ENCODE results near the gene DGUOK. TPM values are rescaled to one million over a fixed set of nuclear protein-coding genes. Genes with fewer than 3 reads are reported as not detected.
"Not testable (repeated sequence)": the region's sequence is repeated elsewhere in the genome, so short reads cannot be mapped to it uniquely, and the experiment has no call there.

DGUOK gene
- polyA plus RNA-seq, 4 donors = 62.1 to 73.4 (median 65.1) TPM

GRCh38 chr2:73919596-73920228 is 7.0 kb upstream of the DGUOK start:
- no peak for DNase-seq (ENCODE audit: low read depth in 4 of 4, low spot score in 2 of 4)

DNA sequence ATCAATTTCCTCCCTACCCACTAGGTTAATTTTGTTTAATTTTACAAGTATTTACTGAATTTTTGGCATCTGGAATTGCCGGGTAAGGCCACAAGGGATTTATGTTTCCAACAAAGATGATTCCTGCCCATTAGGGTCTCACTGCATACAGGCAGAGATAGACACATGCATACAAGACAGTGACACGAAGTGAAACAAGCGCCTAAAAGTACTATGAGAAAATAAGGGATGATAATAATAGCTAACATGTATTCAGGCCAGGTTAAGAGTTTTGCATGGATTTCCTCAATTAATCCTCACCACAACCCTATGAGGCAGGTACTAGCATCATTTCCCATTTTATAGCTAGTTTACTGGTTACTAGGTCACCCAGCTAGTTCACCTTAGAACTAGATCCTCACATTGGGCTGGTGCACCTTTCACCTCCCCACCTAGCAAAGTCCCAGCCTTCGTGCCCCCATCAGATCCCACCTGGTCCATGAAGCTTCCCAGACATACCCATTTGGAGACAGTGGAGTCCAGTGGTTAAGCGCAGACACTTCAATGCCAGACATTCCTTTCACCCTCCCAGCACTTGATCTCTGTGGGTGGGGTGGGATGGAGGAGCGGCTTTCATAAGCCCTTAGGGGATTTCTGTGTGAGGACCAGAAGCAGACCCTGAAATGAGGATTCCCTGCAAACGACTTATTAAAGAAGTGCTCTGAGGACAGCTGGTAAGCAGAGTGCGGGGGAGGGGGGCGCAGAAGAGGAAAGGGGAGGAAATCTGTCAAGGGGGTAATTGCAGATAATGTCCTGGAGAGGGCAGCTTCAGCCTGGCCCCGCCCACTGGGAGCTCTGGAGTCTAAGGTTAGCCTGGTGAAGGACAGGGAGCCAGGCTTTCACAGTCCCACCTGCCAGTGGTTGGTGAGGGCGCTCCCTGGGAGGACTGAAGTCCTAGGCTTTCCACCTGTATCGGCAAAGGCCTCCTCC is 5.8 kb upstream of the DGUOK start:
- DNase-seq (ENCODE audit: low read depth in 4 of 4, low spot score in 2 of 4) = no peak

DNA sequence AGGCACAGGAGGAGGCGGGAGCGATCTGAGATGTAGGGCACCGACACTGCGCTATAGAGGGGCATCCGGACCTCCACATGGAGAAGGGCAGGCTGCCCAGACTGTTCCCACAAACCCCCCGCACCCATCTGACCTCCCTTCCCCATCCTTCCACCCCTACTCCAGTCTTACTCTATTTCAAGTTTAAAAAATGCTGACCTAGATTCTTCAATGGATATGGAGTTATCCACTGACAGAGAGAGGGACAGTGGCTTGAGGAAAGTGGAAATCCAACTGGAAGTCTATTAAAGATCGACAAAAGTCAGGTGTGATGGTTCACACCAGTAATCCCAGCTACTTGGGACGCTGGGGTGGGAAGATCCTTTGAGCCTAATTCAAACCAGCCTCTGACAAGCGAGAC is 5.1 kb upstream of the DGUOK start:
- no peak for DNase-seq (ENCODE audit: low read depth in 4 of 4, low spot score in 2 of 4)

DNA sequence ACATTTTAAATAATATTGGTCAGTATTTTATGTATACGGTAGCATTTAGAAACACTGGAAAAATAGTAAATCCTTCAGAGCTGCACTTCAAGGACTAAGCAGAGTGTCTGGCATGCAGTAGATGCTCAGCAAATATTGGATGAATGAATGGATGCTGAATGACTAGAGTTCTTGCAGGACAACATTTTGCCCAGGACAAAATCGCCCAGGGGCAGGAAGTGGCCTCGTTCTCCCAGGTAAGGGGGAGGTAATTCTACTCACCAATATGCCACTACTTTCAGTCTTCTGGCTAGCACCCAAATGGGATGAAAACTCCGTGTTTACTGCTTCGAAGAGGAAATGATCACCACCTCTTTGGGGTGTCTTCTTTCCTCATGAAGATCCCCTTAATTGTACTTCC is 4.0 kb upstream of the DGUOK start:
- DNase-seq (ENCODE audit: low read depth in 4 of 4, low spot score in 2 of 4) = no peak

DNA sequence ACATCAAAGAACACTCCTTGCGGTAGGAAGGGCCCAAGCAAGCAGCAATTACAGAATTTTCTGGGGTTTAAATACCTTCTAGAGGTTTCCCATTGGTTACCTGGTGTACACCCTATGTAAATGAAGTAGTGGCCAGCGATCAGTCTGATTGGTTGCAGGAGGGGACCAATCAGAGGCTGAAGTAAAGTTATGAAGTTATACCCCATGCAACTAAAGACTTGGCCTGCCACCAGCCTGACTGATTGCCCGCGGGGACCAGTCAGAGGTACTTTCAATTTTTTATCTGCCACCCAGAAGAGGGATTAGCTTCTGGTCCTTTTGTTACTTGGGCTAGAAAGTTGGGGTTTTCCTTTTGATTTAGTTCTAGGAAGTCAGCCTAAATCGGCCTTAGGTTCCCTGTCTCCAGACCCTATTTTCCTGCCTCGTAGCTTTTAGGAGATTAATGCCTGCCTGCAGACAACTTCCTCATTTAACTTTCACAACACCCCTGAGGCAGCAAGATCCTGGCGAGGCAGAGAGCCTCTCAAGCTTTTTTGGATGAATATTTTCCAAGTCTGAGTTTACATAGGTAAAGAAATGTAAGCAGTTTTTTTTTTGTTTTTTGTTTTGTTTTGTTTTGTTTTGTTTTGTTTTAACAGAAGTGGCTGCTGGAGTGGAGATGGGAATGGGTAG is 1.5 kb upstream of the DGUOK start:
- no peak for DNase-seq (ENCODE audit: low read depth in 4 of 4, low spot score in 2 of 4)

DNA sequence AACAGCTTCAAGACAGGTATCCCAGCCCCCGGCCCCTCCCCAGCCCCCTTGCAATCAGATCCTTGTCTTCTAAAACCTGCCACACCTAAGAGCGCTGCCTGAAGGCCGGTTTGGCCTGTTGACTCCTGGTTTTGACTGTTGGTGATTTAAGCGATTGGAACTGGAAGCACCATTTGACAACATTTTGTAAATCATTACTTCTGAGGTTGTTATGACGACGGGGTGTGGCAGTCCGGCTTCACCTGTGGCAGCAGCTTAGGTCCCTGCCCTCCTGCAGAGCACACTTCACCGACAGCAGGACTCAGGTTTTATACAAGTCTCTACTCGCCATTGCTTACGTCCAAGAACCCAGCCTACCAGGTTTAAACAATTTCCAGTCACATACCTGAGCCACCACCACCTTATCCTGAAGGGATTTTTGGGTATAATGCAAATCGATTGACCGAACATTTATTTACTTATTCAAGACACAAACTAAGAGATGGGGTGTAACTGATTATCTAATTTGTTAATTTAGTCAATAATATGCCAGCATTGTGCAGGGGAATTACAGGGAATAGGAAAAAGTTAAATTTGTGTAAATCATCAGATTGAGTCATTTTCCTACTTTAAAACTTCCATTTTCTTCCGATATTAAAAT is 707 bp upstream of the DGUOK start:
- no peak for DNase-seq (ENCODE audit: low read depth in 4 of 4, low spot score in 2 of 4)

DNA sequence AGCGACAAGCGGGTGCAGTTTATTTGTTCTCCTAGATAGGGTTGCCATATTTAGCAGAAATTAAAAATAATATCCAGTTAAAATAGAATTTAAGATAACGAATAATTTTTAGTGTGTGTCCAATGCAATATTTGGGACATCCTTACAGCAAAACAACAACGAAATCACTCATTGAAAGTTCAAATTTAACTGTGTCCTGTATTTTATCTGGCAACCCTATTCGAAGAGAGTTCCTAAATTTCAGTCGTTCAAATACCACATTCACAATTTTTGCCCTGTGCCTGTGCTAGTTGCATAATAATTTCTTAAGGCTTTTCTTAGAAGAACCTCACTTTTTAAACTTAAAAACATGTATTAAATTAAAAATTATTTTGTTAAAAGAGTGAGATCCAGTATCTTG is 664 bp downstream of the DGUOK start:
- DNase-seq (ENCODE audit: low read depth in 4 of 4, low spot score in 2 of 4) = peak in 1 of 4 donors; percentile 12

DNA sequence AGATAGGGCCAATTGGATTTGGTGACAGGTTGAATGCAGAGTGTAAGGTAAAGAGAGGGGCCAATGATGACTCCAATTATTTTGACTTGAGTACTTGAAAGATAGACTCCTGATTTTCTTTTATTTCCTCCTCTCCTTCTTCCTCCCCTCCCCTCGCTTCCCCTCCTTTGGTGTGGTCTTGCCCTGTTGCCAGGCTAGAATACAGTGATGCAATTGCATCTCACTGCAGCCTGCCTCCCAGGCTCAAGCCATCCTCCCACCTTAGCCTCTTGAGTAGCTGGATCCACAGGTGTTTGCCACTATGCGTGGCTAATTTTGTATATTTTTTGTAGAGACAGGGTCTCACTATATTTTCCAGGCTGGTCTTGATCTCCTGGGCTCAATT is 2.3 kb downstream of the DGUOK start:
- no peak for DNase-seq (ENCODE audit: low read depth in 4 of 4, low spot score in 2 of 4)

- no peak for DNase-seq (ENCODE audit: low read depth in 4 of 4, low spot score in 2 of 4)
These were observed 3.7 kb downstream of the DGUOK start for GRCh38 chr2:73930386-73930785.

DNA sequence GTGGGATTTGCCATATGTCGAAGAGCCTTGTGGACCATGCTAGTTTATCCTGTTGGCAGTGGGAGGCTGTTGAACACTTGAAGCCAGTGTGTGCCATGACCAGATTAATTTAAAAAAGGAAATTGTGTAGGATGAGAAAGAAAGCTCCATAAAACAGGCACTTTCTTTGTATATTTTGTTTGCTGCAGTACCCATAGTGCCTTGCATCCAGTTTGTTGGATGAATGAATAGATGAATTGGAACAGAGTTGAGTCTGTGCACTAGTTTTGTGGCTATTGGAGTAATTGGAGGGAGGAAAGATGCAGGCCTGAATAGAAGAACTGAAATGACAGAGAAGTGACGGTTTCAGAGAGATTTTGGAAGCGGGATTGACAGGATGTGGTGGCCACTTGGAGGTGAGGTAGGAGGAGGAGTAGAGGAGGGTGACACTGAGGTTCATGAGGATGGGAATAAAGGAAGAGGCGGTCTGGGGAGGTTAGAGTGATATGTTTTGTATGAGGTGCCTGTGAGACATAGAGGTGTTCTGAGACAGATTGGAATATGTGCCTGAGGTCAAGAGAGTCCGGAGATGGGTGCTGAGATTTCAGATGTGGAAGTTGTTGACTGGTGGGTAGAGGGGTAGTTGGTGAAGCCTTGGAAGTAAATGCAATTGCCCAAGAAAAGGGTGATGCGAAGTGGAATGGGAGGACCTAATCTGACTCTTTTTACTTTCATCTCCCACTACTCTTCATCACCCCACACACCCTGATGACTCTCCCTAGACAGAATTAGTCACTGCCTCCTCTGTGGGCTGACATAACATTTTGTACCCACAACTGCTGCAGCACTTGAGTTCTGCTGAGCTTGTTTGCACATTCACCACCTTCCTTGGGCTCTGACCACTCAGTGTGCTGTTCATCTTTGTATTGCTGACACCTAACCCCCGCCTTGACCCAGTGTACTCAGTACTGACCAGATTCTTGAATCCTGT is 5.1 kb downstream of the DGUOK start:
- DNase-seq (ENCODE audit: low read depth in 4 of 4, low spot score in 2 of 4) = no peak

DNA sequence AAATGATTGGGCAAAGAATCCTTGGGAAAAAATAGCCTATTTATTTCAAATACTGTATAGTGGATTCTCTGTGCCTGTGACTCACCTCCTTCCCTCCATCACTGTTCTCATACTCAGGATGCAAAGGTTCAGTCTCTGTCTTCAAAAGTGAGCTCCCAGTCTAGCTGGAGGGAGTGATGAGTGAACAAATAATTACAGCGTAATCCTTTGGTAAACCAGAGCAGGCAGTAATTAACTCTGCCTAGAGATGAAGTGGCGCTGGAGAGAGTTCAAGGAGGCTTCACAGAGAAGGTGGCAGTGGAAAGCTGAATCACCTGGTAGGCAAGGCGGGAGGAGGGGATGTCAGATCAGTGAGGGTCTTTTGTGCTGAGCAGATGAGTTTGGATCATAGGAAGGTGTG is 6.5 kb downstream of the DGUOK start:
- DNase-seq (ENCODE audit: low read depth in 4 of 4, low spot score in 2 of 4) = no peak

- no peak for DNase-seq (ENCODE audit: low read depth in 4 of 4, low spot score in 2 of 4)
These were observed 9.0 kb downstream of the DGUOK start for GRCh38 chr2:73935641-73936040.

GRCh38 chr2:73937103-73937885 is 10.6 kb downstream of the DGUOK start:
- no peak for DNase-seq (ENCODE audit: low read depth in 4 of 4, low spot score in 2 of 4)

DNA sequence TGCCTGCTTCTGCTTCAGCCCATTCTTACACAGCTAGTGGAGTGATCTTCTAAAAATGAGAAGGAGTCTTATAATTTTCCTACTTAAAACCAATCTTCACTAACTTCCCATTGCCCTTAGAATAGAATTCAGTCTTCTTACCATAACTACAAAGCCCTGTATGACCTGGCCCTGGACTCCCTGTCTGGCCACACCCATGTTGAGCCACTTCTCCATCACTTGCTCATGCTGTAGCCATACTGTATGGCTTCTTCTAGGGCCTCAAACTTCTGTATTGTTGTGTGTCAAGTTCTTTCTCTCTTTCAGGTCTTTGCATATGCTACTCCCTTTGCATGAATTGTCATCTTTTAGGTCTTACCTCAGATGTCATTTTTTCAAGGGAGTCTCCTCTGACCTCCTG is 11.2 kb downstream of the DGUOK start:
- no peak for DNase-seq (ENCODE audit: low read depth in 4 of 4, low spot score in 2 of 4)

DNA sequence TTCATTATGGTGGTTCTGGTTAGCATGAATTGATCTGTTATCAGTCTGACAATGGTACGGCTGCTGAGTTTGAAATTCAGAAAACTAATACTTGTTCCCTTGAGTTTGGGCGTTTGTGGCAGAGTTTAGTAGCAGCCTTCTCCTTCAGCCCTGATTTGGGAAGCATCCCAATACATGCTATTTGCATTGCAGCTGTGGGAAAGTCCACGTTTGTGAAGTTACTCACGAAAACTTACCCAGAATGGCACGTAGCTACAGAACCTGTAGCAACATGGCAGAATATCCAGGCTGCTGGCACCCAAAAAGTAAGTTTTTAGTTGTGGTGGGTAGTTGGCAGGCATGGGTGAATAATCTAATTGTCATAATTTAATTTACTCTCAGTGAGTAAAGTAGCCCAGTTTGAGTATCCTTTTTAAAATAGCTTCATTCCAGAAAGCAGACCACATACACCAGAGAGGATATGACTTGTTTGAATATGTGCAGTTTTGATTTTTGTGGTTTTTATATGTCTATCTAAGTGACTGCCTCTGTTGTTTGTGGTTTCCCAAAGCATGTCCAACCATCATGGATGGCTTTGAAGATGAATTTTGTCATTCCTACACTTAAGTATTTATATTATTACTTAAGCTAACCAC is 12.2 kb downstream of the DGUOK start:
- DNase-seq (ENCODE audit: low read depth in 4 of 4, low spot score in 2 of 4) = no peak

- no peak for DNase-seq (ENCODE audit: low read depth in 4 of 4, low spot score in 2 of 4)
These were observed 12.7 kb downstream of the DGUOK start for GRCh38 chr2:73939419-73939818.

GRCh38 chr2:73940066-73940465 is 13.4 kb downstream of the DGUOK start:
- not testable (repeated sequence) for DNase-seq (ENCODE audit: low read depth in 4 of 4, low spot score in 2 of 4)

DNA sequence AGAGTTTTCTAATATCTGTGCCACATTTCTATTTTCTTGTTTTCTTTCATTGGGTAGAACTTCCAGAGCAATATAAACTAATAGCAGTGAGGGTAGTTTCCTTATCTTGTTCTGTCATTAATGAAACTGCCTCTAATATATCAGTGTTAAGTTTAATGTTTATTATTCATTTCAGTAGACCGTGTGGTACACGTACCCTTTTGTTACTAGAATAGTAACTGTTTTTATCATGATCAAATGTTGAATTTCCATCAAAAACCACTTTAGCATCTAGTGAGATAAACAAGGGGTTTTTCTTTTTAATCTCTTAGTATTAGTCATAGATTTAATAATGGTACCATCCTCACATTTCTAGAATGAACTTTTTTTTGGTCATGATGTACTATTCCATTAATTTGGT is 16.0 kb downstream of the DGUOK start:
- no peak for DNase-seq (ENCODE audit: low read depth in 4 of 4, low spot score in 2 of 4)

- DNase-seq (ENCODE audit: low read depth in 4 of 4, low spot score in 2 of 4) = no peak
These were observed 18.0 kb downstream of the DGUOK start for GRCh38 chr2:73944714-73945113.

All from left renal cortex interstitium (tissue), 4 donors.